ENCODE results near the gene LRBA. TPM values are rescaled to one million over a fixed set of nuclear protein-coding genes. Genes with fewer than 3 reads are reported as not detected.

Gene LRBA
- total RNA-seq, 5 donors from 2014 or later (not counting 1 experiment from before 2014, with no cell fraction given): 56.1 to 81.7 (median 56.9) TPM

- ChIA-PET CTCF (no interaction called here), POLR2A (interaction anchor here (0.5 to 0.6 kb wide), 2 partner anchors 421 to 498 kb away, joined by 4 read pairs; no protein-coding TSS in a partner anchor)
- H3K27me3 Mint-ChIP-seq: no peaks in the 10 kb centered on the region
- H3K4me3 ChIP-seq (ENCODE audit: control insufficient read depth in 1 of 2, extremely low read depth in 1 of 2, low read length in 1 of 2): no peak overlapping the region
- no peaks in the 10 kb centered on the region for H3K9me3 Mint-ChIP-seq
- H3K27ac ChIP-seq (ENCODE audit: low read length): no peak overlapping the region
- no peak for ATAC-seq (replicated peaks in 1 of 4)
- no CpG with 5 or more reads among the region's 1 CpG for WGBS (ENCODE audit: insufficient coverage)
- DNase-seq: no peak
- peak overlapping the region in 1 of 2 donors; percentile 41 for H3K27ac Mint-ChIP-seq
- H3K4me3 Mint-ChIP-seq: no peak overlapping the region
- no peaks in the 10 kb centered on the region for H3K4me1 ChIP-seq (ENCODE audit: control insufficient read depth in 1 of 2, extremely low read depth in 1 of 2, insufficient read depth in 2 of 2, low read length in 2 of 2)
- H3K36me3 Mint-ChIP-seq: peaks cover 50% of the 10 kb centered on the region
- H3K4me1 Mint-ChIP-seq: no peaks in the 10 kb centered on the region
- H3K36me3 ChIP-seq (ENCODE audit: control insufficient read depth in 2 of 2, extremely low read depth in 1 of 2, insufficient read depth in 1 of 2, low read length in 1 of 2): peaks cover 0 to 22% of the 10 kb centered on the region in 2 donors
- H3K27me3 ChIP-seq (replicated peaks in 1 of 2; ENCODE audit: control insufficient read depth in 2 of 2, extremely low read depth in 1 of 2, insufficient read depth in 2 of 2, low read length in 1 of 2): no peaks in the 10 kb centered on the region
- H3K9me3 ChIP-seq: no peaks in the 10 kb centered on the region
Observed at GRCh38 chr4:150588316-150588715, 426.8 kb downstream of the LRBA start.

- H3K4me3 Mint-ChIP-seq: no peak overlapping the region
- ATAC-seq (replicated peaks in 1 of 4) (no peak), DNase-seq (no peak)
- peak overlapping the region; percentile 23 to 78 for H3K27ac Mint-ChIP-seq
- Histone ChIP-seq H3K4me3 (ENCODE audit: control insufficient read depth in 1 of 2, extremely low read depth in 1 of 2, low read length in 1 of 2) (no peak overlapping the region), H3K36me3 (ENCODE audit: control insufficient read depth in 2 of 2, extremely low read depth in 1 of 2, insufficient read depth in 1 of 2, low read length in 1 of 2) (peaks cover 5 to 34% of the 10 kb centered on the region in 2 donors), H3K9me3 (no peaks in the 10 kb centered on the region), H3K27me3 (replicated peaks in 1 of 2; ENCODE audit: control insufficient read depth in 2 of 2, extremely low read depth in 1 of 2, insufficient read depth in 2 of 2, low read length in 1 of 2) (no peaks in the 10 kb centered on the region), H3K4me1 (ENCODE audit: control insufficient read depth in 1 of 2, extremely low read depth in 1 of 2, insufficient read depth in 2 of 2, low read length in 2 of 2) (no peaks in the 10 kb centered on the region), H3K27ac (ENCODE audit: low read length) (no peak overlapping the region)
- H3K9me3 Mint-ChIP-seq: no peaks in the 10 kb centered on the region
- H3K36me3 Mint-ChIP-seq: peaks cover 70% of the 10 kb centered on the region
- H3K27me3 Mint-ChIP-seq: no peaks in the 10 kb centered on the region
- CTCF ChIA-PET: no interaction called here
- POLR2A ChIA-PET: no interaction called here
- no peaks in the 10 kb centered on the region for H3K4me1 Mint-ChIP-seq
Observed at GRCh38 chr4:150586162-150586810, 428.8 kb downstream of the LRBA start.

GRCh38 chr4:150585611-150586010 lies 429.5 kb downstream of the LRBA start:
- WGBS (ENCODE audit: insufficient coverage): no CpG with 5 or more reads among the region's 1 CpG
- H3K9me3 Mint-ChIP-seq: no peaks in the 10 kb centered on the region
- CTCF ChIA-PET: no interaction called here
- no peaks in the 10 kb centered on the region for H3K27me3 Mint-ChIP-seq
- peak overlapping the region; percentile 23 to 58 for H3K27ac Mint-ChIP-seq
- POLR2A ChIA-PET: no interaction called here
- no peaks in the 10 kb centered on the region for H3K9me3 ChIP-seq
- ATAC-seq (replicated peaks in 1 of 4) (no peak), DNase-seq (no peak)
- H3K36me3 Mint-ChIP-seq: peaks cover 72% of the 10 kb centered on the region
- no peak overlapping the region for H3K4me3 ChIP-seq (ENCODE audit: control insufficient read depth in 1 of 2, extremely low read depth in 1 of 2, low read length in 1 of 2)
- H3K36me3 ChIP-seq (ENCODE audit: control insufficient read depth in 2 of 2, extremely low read depth in 1 of 2, insufficient read depth in 1 of 2, low read length in 1 of 2): peaks cover 5 to 34% of the 10 kb centered on the region in 2 donors
- no peaks in the 10 kb centered on the region for H3K27me3 ChIP-seq (replicated peaks in 1 of 2; ENCODE audit: control insufficient read depth in 2 of 2, extremely low read depth in 1 of 2, insufficient read depth in 2 of 2, low read length in 1 of 2)
- no peaks in the 10 kb centered on the region for H3K4me1 ChIP-seq (ENCODE audit: control insufficient read depth in 1 of 2, extremely low read depth in 1 of 2, insufficient read depth in 2 of 2, low read length in 2 of 2)
- H3K4me1 Mint-ChIP-seq: no peaks in the 10 kb centered on the region
- H3K4me3 Mint-ChIP-seq: no peak overlapping the region
- H3K27ac ChIP-seq (ENCODE audit: low read length): no peak overlapping the region

GRCh38 chr4:150584111-150584915 lies 430.8 kb downstream of the LRBA start:
- Mint-ChIP-seq H3K27me3 (no peaks in the 10 kb centered on the region), H3K4me3 (no peak overlapping the region), H3K27ac (no peak overlapping the region), H3K36me3 (peaks cover 76% of the 10 kb centered on the region), H3K4me1 (no peaks in the 10 kb centered on the region), H3K9me3 (no peaks in the 10 kb centered on the region)
- Histone ChIP-seq H3K36me3 (ENCODE audit: control insufficient read depth in 2 of 2, extremely low read depth in 1 of 2, insufficient read depth in 1 of 2, low read length in 1 of 2) (peaks cover 5 to 29% of the 10 kb centered on the region in 2 donors), H3K27me3 (replicated peaks in 1 of 2; ENCODE audit: control insufficient read depth in 2 of 2, extremely low read depth in 1 of 2, insufficient read depth in 2 of 2, low read length in 1 of 2) (no peaks in the 10 kb centered on the region), H3K4me1 (ENCODE audit: control insufficient read depth in 1 of 2, extremely low read depth in 1 of 2, insufficient read depth in 2 of 2, low read length in 2 of 2) (no peaks in the 10 kb centered on the region), H3K27ac (ENCODE audit: low read length) (no peak overlapping the region), H3K4me3 (ENCODE audit: control insufficient read depth in 1 of 2, extremely low read depth in 1 of 2, low read length in 1 of 2) (no peak overlapping the region), H3K9me3 (no peaks in the 10 kb centered on the region)
- WGBS (ENCODE audit: insufficient coverage): 100% methylated on average over 1 of the region's 11 CpGs
- ChIA-PET CTCF (no interaction called here), POLR2A (no interaction called here)
- DNase-seq: no peak
- ATAC-seq (replicated peaks in 1 of 4): no peak

- CTCF ChIA-PET: no interaction called here
- no peak for ATAC-seq (replicated peaks in 1 of 4)
- DNase-seq: no peak
- Histone ChIP-seq H3K27ac (ENCODE audit: low read length) (no peak overlapping the region), H3K4me1 (ENCODE audit: control insufficient read depth in 1 of 2, extremely low read depth in 1 of 2, insufficient read depth in 2 of 2, low read length in 2 of 2) (no peaks in the 10 kb centered on the region), H3K4me3 (ENCODE audit: control insufficient read depth in 1 of 2, extremely low read depth in 1 of 2, low read length in 1 of 2) (no peak overlapping the region), H3K9me3 (no peaks in the 10 kb centered on the region), H3K36me3 (ENCODE audit: control insufficient read depth in 2 of 2, extremely low read depth in 1 of 2, insufficient read depth in 1 of 2, low read length in 1 of 2) (peaks cover 5 to 26% of the 10 kb centered on the region in 2 donors), H3K27me3 (replicated peaks in 1 of 2; ENCODE audit: control insufficient read depth in 2 of 2, extremely low read depth in 1 of 2, insufficient read depth in 2 of 2, low read length in 1 of 2) (no peaks in the 10 kb centered on the region)
- Mint-ChIP-seq H3K27ac (no peak overlapping the region), H3K4me3 (no peak overlapping the region), H3K36me3 (peaks cover 77% of the 10 kb centered on the region), H3K9me3 (no peaks in the 10 kb centered on the region), H3K27me3 (no peaks in the 10 kb centered on the region), H3K4me1 (peaks cover 0 to 2% (median 0%) of the 10 kb centered on the region in 3 donors)
- 97% methylated on average over 64 of the region's 66 CpGs for WGBS (ENCODE audit: insufficient coverage)
- POLR2A ChIA-PET: no interaction called here
Observed at GRCh38 chr4:150583287-150584110, 431.6 kb downstream of the LRBA start.

GRCh38 chr4:150582873-150583286 lies 432.2 kb downstream of the LRBA start:
- H3K27ac Mint-ChIP-seq: no peak overlapping the region
- no peak overlapping the region for H3K27ac ChIP-seq (ENCODE audit: low read length)
- WGBS (ENCODE audit: insufficient coverage): 98% methylated on average over 32 of the region's 32 CpGs
- H3K4me3 ChIP-seq (ENCODE audit: control insufficient read depth in 1 of 2, extremely low read depth in 1 of 2, low read length in 1 of 2): no peak overlapping the region
- H3K27me3 ChIP-seq (replicated peaks in 1 of 2; ENCODE audit: control insufficient read depth in 2 of 2, extremely low read depth in 1 of 2, insufficient read depth in 2 of 2, low read length in 1 of 2): no peaks in the 10 kb centered on the region
- no peaks in the 10 kb centered on the region for H3K9me3 Mint-ChIP-seq
- H3K4me3 Mint-ChIP-seq: no peak overlapping the region
- DNase-seq (no peak), ATAC-seq (replicated peaks in 1 of 4) (no peak)
- no peaks in the 10 kb centered on the region for H3K4me1 ChIP-seq (ENCODE audit: control insufficient read depth in 1 of 2, extremely low read depth in 1 of 2, insufficient read depth in 2 of 2, low read length in 2 of 2)
- peaks cover 0 to 2% (median 0%) of the 10 kb centered on the region in 3 donors for H3K4me1 Mint-ChIP-seq
- H3K36me3 ChIP-seq (ENCODE audit: control insufficient read depth in 2 of 2, extremely low read depth in 1 of 2, insufficient read depth in 1 of 2, low read length in 1 of 2): peaks cover 5 to 26% of the 10 kb centered on the region in 2 donors
- ChIA-PET CTCF (no interaction called here), POLR2A (no interaction called here)
- peaks cover 72% of the 10 kb centered on the region for H3K36me3 Mint-ChIP-seq
- H3K27me3 Mint-ChIP-seq: no peaks in the 10 kb centered on the region
- no peaks in the 10 kb centered on the region for H3K9me3 ChIP-seq
